Naive thymus-derived CD8-positive, alpha-beta T cell (primary cell): ENCODE data around the gene HERC4. TPM values are rescaled to one million over a fixed set of nuclear protein-coding genes. Genes with fewer than 3 reads are reported as not detected.
"Not testable (repeated sequence)": the region's sequence is repeated elsewhere in the genome, so short reads cannot be mapped to it uniquely, and the experiment has no call there.

Experiments
- ATAC-seq, 2 donors: fragments of 150-1000 bp; cut with Tn5 transposase in 1 of 2; sonication (Bioruptor Pico), chemical (Tn5 transposase) in 1 of 2; 1 replicate in 1 of 2; 2 replicates in 1 of 2; pipeline ENCODE4 v1.10.0; 2021; ENCODE audit warnings: mild to moderate bottlenecking in 2 of 2, moderate library complexity in 2 of 2
- POLR2A ChIA-PET: fragments of 350-600 bp; sonication (Branson Sonifier 250); formaldehyde crosslinking; loops from one replicate; lab custom pipeline; 2021; ENCODE audit warnings: antibody characterized with exemption; lab: Charles Lee
- DNase-seq, 10 donors: peaks; one replicate each; pipeline versions ENCODE4 v3.0.0 to v3.0.0-alpha.2; 2020 to 2022
- H3K27ac Mint-ChIP-seq, 10 donors: one replicate each; pipeline ENCODE4 v1.8.0; 2020 to 2022; ENCODE audit warnings: mild to moderate bottlenecking in 10 of 10, mixed read lengths in 10 of 10, moderate library complexity in 4 of 10, inconsistent platforms in 1 of 10
- H3K27me3 Mint-ChIP-seq, 5 donors: one replicate each; pipeline ENCODE4 v1.8.0; 2021 to 2022; ENCODE audit warnings: mixed read lengths in 5 of 5
- H3K36me3 Mint-ChIP-seq, 3 donors: one replicate each; pipeline ENCODE4 v1.8.0; 2020 to 2022; ENCODE audit warnings: mixed read lengths in 3 of 3, mild to moderate bottlenecking in 2 of 3, inconsistent platforms in 1 of 3
- H3K4me1 Mint-ChIP-seq, 4 donors: one replicate each; pipeline ENCODE4 v1.8.0; 2021 to 2022; ENCODE audit warnings: mixed read lengths in 4 of 4
- H3K4me3 Mint-ChIP-seq, 10 donors: one replicate each; pipeline ENCODE4 v1.8.0; 2020 to 2022; ENCODE audit warnings: mild to moderate bottlenecking in 10 of 10, mixed read lengths in 10 of 10, moderate library complexity in 6 of 10, inconsistent platforms in 1 of 10
- H3K9me3 Mint-ChIP-seq, 9 donors: one replicate each; pipeline ENCODE4 v1.8.0; 2020 to 2022; ENCODE audit warnings: mixed read lengths in 9 of 9, mild to moderate bottlenecking in 3 of 9, inconsistent platforms in 1 of 9, moderate library complexity in 1 of 9
- polyA plus RNA-seq, 3 donors: library from polyadenylated mRNA; unstranded; fragments of 300-500 nt; fragmentation: Illumina TruSeq; gene quantifications; one replicate each; pipeline ENCODE4 v1.2.3, GENCODE V29; 2021
- total RNA-seq, 8 experiments: library from RNA in 2 of 8; stranded (reverse) in 2 of 8; gene quantifications; one replicate each; pipeline ENCODE4 v1.2.3 and lab custom pipeline; 2021 to 2026

Gene HERC4
- total and polyA plus RNA-seq, 5 experiments from 2014 or later, result 18.1 to 106 (median 24.0) TPM

DNA sequence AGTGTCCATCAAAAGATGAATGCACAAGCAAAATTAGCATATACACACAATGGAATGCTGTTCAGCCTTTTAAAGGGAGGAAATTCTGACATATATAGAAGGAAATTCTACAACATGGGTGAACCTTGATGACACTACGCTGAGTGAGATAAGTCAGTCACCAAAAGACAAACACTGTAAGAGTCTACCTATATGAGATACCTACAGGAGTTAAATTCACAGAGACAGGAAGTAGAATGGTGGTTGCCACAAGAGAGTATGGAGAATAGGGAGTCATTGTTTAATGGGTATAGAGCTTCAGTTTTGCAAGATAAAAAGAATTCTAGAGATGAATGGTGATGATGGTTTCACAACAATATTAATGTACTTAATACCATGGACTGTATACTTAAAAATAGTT, 51.8 kb downstream of the HERC4 start:
- Mint-ChIP-seq H3K27me3 (no peaks in the 10 kb centered on the region), H3K36me3 (peaks cover 19 to 77% (median 45%) of the 10 kb centered on the region in 3 donors), H3K27ac (peak overlapping the region in 2 of 10 donors; percentile 9 to 15), H3K4me1 (peaks cover 0 to 15% (median 4%) of the 10 kb centered on the region in 4 donors), H3K9me3 (peaks cover 0 to 17% (median 9%) of the 10 kb centered on the region in 9 donors), H3K4me3 (no peak overlapping the region)
- DNase-seq (no peak), ATAC-seq (no peak)
- POLR2A ChIA-PET, result no interaction called here

DNA sequence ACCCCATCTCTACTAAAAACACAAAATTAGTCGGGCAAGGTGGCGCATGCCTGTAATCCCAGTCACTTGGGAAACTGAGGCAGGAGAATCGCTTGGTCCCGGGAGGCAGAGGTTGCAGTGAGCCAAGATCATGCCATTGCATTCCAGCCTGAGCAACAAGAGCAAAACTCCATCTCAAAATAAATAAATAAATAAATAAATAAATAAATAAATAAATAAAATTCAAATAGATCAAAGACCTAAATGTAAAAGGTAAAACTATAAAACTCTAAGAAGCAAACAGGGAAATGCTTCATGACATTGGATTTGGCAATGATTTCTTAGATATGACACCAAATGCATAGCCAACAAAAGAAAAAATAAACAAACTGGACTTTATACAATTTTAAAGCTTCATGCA, 52.8 kb downstream of the HERC4 start:
- Mint-ChIP-seq H3K4me1 (peaks cover 0 to 15% (median 4%) of the 10 kb centered on the region in 4 donors), H3K36me3 (peaks cover 19 to 73% (median 42%) of the 10 kb centered on the region in 3 donors), H3K9me3 (peaks cover 0 to 17% (median 9%) of the 10 kb centered on the region in 9 donors), H3K27ac (peak overlapping the region in 2 of 10 donors; percentile 39 to 85)
- not testable (repeated sequence) for DNase-seq, H3K4me3 Mint-ChIP-seq, ATAC-seq, H3K27me3 Mint-ChIP-seq
- POLR2A ChIA-PET, result interaction anchor here (0.6 kb wide), 1 partner anchor 174 kb away, joined by 3 read pairs; no protein-coding TSS in a partner anchor

DNA sequence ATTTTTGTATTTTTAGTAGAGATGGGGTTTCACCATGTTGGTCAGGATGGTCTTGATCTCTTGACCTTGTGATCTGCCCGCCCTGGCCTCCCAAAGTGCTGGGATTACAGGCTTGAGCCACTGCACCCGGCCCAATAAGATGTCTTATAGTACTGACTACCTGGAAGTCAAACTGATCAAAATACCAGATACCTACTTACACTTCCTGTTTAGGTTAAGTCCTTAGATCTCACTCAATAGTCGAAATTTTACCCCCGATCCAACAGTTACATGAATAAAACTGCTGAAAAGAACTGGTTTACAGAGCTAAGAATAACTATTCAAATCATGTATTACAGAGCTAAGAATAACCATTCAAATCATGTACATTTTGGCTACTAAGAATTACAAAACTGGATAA, 58.6 kb downstream of the HERC4 start:
- peaks cover 17 to 56% (median 34%) of the 10 kb centered on the region in 3 donors for H3K36me3 Mint-ChIP-seq
- POLR2A ChIA-PET, H3K27me3 Mint-ChIP-seq, DNase-seq: not testable (repeated sequence)
- peak overlapping the region in 6 of 10 donors; percentile 10 to 71 (median 22) for H3K27ac Mint-ChIP-seq
- ATAC-seq, result peak in 1 of 2 donors; percentile 47
- peak overlapping the region in 1 of 10 donors; percentile 58 for H3K4me3 Mint-ChIP-seq
- peaks cover 0 to 17% (median 9%) of the 10 kb centered on the region in 9 donors for H3K9me3 Mint-ChIP-seq
- H3K4me1 Mint-ChIP-seq, result peaks cover 7 to 20% (median 9%) of the 10 kb centered on the region in 4 donors

DNA sequence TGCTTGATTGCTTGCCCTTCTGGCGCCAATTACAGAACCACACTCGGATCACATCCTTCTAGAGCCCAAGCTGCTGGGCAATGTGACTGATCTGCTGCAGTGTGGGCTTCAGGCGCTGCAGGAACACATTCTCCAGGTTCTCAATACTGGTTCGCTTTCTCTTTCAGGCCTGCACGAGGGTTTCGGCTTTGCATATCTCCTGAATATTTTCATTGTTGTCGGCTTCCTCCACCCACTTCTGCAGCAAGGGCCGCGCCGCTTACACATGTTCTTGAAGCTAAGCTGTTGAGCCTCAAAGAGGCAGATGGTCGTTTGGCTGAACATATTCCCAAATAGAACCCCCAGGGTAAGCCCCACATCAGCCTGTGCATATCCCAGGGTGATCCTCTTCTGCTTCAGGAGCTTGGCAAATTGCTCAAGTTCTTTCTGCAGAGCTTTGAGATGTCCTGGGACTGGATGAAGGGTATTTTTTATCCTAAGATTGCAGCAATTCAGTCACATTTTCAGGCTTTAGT, 64.6 kb downstream of the HERC4 start:
- H3K27ac Mint-ChIP-seq, result no peak overlapping the region
- no peak for DNase-seq
- peaks cover 4 to 62% (median 37%) of the 10 kb centered on the region in 3 donors for H3K36me3 Mint-ChIP-seq
- ATAC-seq, result no peak
- H3K9me3 Mint-ChIP-seq, result no peaks in the 10 kb centered on the region
- POLR2A ChIA-PET, result interaction anchor here (0.7 kb wide), 1 partner anchor 52 kb away, joined by 3 read pairs; no protein-coding TSS in a partner anchor
- H3K4me3 Mint-ChIP-seq, result no peak overlapping the region
- no peaks in the 10 kb centered on the region for H3K27me3 Mint-ChIP-seq
- H3K4me1 Mint-ChIP-seq, result peaks cover 0 to 2% (median 0%) of the 10 kb centered on the region in 4 donors

DNA sequence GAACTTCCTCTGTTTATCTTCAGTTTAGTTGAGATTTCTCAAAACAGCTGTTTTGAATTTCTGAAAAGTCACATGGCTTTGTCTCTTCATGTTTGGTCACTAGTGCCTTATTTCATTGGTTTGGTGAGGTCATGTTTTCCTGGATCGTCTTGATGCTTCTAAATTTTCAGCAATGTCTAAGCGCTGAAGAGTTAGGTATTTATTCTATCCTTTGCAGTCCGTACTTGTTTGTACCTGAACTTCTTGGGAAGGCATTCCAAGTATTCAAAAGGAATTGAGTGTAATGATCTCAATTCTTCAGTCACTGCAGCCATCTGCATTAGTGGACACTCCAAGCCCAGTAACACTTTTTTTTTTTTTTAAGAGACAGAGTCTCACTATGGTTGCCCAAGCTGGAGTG, 67.7 kb downstream of the HERC4 start:
- Mint-ChIP-seq H3K4me3 (no peak overlapping the region), H3K36me3 (peaks cover 16 to 71% (median 56%) of the 10 kb centered on the region in 3 donors)
- POLR2A ChIA-PET, result no interaction called here

DNA sequence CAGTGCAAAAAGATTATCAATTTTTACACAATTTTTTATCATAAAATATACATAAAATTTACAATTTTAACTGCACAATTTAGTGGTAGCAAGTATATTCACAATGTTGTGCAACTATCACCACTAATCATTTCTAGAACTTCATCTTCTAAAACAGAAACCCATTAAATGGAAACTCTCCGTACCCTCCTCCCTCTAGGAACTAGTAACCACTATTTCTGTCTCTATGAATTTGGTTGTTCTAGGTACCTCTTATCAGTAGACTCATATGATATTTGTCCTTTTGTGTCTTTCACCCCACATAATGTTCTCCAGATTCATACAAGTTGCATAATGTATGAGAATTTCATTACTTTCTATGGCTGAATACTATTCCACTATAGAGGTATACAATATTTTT, 73.5 kb downstream of the HERC4 start:
- H3K27me3 Mint-ChIP-seq, result no peaks in the 10 kb centered on the region
- H3K36me3 Mint-ChIP-seq, result peaks cover 13 to 64% (median 37%) of the 10 kb centered on the region in 3 donors
- ATAC-seq (no peak), DNase-seq (no peak)
- peak overlapping the region in 1 of 10 donors; percentile 70 for H3K27ac Mint-ChIP-seq
- no peak overlapping the region for H3K4me3 Mint-ChIP-seq
- no peaks in the 10 kb centered on the region for H3K9me3 Mint-ChIP-seq
- H3K4me1 Mint-ChIP-seq, result peaks cover 0 to 1% (median 0%) of the 10 kb centered on the region in 4 donors
- POLR2A ChIA-PET, result no interaction called here

More for the DNA sequence above, 67.7 kb downstream of the HERC4 start:
- Mint-ChIP-seq H3K9me3 (no peaks in the 10 kb centered on the region), H3K27ac (peak overlapping the region in 1 of 10 donors; percentile 33), H3K4me1 (peaks cover 0 to 3% (median 0%) of the 10 kb centered on the region in 4 donors), H3K27me3 (no peaks in the 10 kb centered on the region)
- ATAC-seq, result no peak
- DNase-seq, result no peak

DNA sequence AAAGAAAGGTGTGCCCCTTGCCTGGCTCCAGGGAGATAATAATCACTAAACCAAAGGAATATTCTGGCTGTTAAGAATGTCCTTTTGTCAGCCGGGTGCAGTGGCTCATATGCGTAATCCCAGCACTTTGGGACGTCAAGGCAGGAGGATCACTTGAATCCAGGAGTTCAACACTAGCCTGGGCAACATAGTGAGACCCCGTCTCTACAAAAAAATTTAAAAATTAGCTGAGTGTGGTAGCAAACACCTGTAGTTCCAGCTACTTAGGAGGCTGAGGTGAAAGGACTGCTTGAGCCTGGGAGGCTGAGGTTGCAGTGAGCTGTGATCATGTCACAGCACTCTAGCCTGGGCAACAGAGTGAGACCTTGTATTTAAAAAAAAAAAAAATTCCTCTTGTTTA, 74.1 kb downstream of the HERC4 start:
- peaks cover 13 to 65% (median 37%) of the 10 kb centered on the region in 3 donors for H3K36me3 Mint-ChIP-seq
- no peak overlapping the region for H3K4me3 Mint-ChIP-seq
- no peaks in the 10 kb centered on the region for H3K27me3 Mint-ChIP-seq
- POLR2A ChIA-PET, result no interaction called here
- peaks cover 0 to 1% (median 0%) of the 10 kb centered on the region in 4 donors for H3K4me1 Mint-ChIP-seq
- no peaks in the 10 kb centered on the region for H3K9me3 Mint-ChIP-seq
- peak overlapping the region in 1 of 10 donors; percentile 33 for H3K27ac Mint-ChIP-seq
- DNase-seq, result no peak
- no peak for ATAC-seq

DNA sequence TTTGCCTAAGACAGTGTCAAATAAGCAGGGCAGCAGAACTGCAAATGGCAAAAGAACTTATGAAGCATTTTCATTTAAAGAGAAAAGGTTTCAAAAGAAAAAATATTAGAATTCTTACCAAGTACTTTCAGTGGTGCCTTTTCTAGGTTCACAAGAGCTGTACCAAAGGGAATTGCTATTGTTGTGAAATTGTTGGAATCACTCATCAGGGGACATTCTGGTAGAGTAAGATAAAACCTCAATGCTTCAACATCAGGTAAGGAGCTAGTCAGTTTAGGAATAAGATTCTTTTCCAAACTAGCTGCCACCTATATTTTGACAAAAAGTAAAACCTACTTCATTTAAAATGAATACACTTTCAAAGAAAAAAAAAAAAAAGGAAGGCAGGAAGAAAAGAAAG, 85.0 kb downstream of the HERC4 start:
- Mint-ChIP-seq H3K4me3 (no peak overlapping the region), H3K36me3 (peaks cover 0 to 81% (median 21%) of the 10 kb centered on the region in 3 donors), H3K9me3 (no peaks in the 10 kb centered on the region), H3K4me1 (peaks cover 0 to 8% (median under 1%) of the 10 kb centered on the region in 4 donors), H3K27me3 (no peaks in the 10 kb centered on the region), H3K27ac (peak overlapping the region in 5 of 10 donors; percentile 14 to 76 (median 47))
- DNase-seq (no peak), ATAC-seq (no peak)
- POLR2A ChIA-PET, result no interaction called here

DNA sequence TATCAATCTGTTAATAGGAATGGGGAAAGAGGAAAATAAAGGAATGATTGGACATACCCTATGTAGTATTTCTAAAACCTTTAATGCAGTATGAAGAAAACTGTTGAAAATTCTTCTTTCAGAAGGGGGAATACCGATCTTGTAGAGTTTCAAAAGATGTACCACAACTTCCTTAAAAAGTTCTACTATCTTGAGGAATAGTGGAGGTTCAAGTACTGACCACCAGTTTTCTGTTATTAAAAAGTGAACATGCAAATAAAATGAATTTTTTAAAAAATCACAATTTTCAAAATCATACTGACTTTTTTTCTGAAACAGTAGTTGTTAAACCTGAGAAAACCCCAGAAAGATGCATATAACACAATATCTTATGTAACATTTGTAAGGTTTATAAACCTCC, 86.5 kb downstream of the HERC4 start:
- ATAC-seq, result no peak

DNA sequence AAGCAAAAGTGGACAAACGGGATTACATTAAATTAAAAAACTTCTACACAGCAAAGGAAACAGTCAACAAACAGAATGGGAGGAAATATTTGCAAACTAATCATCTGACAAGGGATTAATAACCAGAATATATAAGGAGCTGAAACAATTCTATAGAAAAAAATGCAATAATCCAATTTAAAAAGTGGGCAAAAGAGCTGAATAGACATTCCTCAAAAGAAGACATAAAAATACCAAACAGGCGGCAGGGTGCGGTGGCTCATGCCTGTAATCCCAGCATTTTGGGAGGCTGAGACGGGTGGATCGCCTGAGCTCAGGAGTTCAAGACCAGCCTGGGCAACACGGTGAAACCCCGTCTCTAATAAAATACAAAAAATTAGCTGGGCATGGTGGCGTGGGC, 92.5 kb downstream of the HERC4 start:
- H3K4me1 Mint-ChIP-seq, DNase-seq, H3K4me3 Mint-ChIP-seq, POLR2A ChIA-PET, H3K27me3 Mint-ChIP-seq, ATAC-seq, H3K9me3 Mint-ChIP-seq: not testable (repeated sequence)
- Mint-ChIP-seq H3K27ac (peak overlapping the region in 2 of 10 donors; percentile 34 to 39), H3K36me3 (peaks cover 9 to 82% (median 36%) of the 10 kb centered on the region in 3 donors)

More for the DNA sequence above, 86.5 kb downstream of the HERC4 start:
- H3K36me3 Mint-ChIP-seq, result peaks cover 0 to 84% (median 18%) of the 10 kb centered on the region in 3 donors
- H3K4me3 Mint-ChIP-seq, result no peak overlapping the region
- H3K27ac Mint-ChIP-seq, result peak overlapping the region in 3 of 10 donors; percentile 21 to 29 (median 25)
- H3K27me3 Mint-ChIP-seq, result no peaks in the 10 kb centered on the region
- DNase-seq, result no peak
- peaks cover 0 to 8% (median under 1%) of the 10 kb centered on the region in 4 donors for H3K4me1 Mint-ChIP-seq
- no peaks in the 10 kb centered on the region for H3K9me3 Mint-ChIP-seq
- POLR2A ChIA-PET, result no interaction called here

DNA sequence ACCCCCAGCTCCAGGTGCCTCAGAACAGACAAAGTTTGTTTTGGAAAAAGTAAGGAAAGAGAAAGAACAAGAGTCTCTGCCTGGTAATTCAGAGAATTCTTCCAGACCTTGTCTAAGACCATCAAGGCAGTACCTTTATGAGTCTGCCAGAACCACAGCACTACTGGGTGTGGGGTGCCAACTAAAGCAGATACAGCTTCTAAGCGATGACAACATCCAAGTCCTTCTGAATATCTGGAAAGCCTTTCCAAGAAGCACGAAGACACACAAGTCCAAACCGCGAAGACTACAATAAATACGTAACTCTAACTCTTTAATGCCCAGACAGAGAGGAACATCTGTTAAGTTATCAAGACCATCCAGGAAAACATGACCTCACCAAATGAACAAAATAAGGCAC, 96.3 kb downstream of the HERC4 start:
- no peak overlapping the region for H3K4me3 Mint-ChIP-seq
- peaks cover 0 to 4% (median 0%) of the 10 kb centered on the region in 9 donors for H3K9me3 Mint-ChIP-seq
- DNase-seq (no peak), ATAC-seq (no peak)
- peaks cover 0 to 12% (median 7%) of the 10 kb centered on the region in 4 donors for H3K4me1 Mint-ChIP-seq
- POLR2A ChIA-PET, result no interaction called here
- peak overlapping the region in 4 of 10 donors; percentile 2 to 71 (median 30) for H3K27ac Mint-ChIP-seq
- no peaks in the 10 kb centered on the region for H3K27me3 Mint-ChIP-seq
- H3K36me3 Mint-ChIP-seq, result peaks cover 19 to 86% (median 55%) of the 10 kb centered on the region in 3 donors

DNA sequence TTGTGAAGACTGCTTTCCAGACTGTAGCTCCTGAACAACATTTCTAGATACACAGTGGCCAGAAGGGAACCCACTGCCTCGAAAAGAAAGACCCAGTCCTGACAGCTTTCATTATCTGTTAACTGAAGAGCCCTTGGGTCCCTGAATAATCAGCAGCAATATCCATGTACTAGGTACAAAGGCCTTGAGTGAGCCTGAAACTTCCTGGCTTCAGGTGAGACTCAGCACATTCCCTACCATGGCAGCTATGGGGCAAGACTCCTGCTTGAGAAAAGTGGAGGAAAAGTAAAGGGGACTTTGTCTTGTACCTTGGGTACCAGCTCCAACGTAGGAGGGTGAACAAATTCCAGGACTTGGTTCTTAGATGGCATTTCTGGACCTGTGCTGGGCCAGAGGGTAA, 97.8 kb downstream of the HERC4 start:
- no peak for DNase-seq
- Mint-ChIP-seq H3K27me3 (no peaks in the 10 kb centered on the region), H3K27ac (peak overlapping the region in 1 of 10 donors; percentile 40), H3K9me3 (peaks cover 0 to 14% (median 0%) of the 10 kb centered on the region in 9 donors), H3K4me1 (peaks cover 0 to 10% (median 7%) of the 10 kb centered on the region in 4 donors), H3K4me3 (no peak overlapping the region), H3K36me3 (peaks cover 32 to 84% (median 67%) of the 10 kb centered on the region in 3 donors)
- POLR2A ChIA-PET, result no interaction called here
- no peak for ATAC-seq
